IMR-90 (cell line): ENCODE data around the gene NCKIPSD. TPM values are rescaled to one million over a fixed set of nuclear protein-coding genes. Genes with fewer than 3 reads are reported as not detected.

Experiments
- ATAC-seq: fragments of 200-7000 bp; cut with Tn5 transposase; 2 replicates; pipeline ENCODE4 v1.9.1; 2020; ENCODE audit warnings: low read depth, mild to moderate bottlenecking, moderate library complexity
- BruUV-seq: library from RNA; stranded (reverse); fragments of 400-500 nt; replicated peaks from 2 replicates; lab custom pipeline; 2021; lab: Mats Ljungman, UMichigan
- CTCF ChIA-PET: fragments of 300-600 bp; formaldehyde crosslinking; extraction: SDS; loops from one replicate; lab custom pipeline; 2021; ENCODE audit warnings: antibody characterized with exemption; lab: Yijun Ruan, JAX
- POLR2A ChIA-PET: fragments of 300-600 bp; sonication (Branson Sonifier 250); formaldehyde crosslinking; loops from one replicate; lab custom pipeline; 2022; ENCODE audit warnings: antibody characterized with exemption; ENCODE audit not compliant: unreplicated experiment; lab: Charles Lee
- DNase-seq: peaks from one replicate; pipeline ENCODE4 v3.0.0; 2013
- H2AFZ ChIP-seq: replicated peaks from 2 replicates; pipeline ENCODE3; 2013; ENCODE audit warnings: low read length, mild to moderate bottlenecking; ENCODE audit not compliant: poor library complexity
- H2AK5ac ChIP-seq: 2 replicates; pipeline ENCODE4 v1.6.1; 2013; ENCODE audit warnings: low read depth, low read length, inconsistent platforms
- H2AK9ac ChIP-seq: replicated peaks from 2 replicates; pipeline ENCODE3; 2013; ENCODE audit warnings: mild to moderate bottlenecking, low read depth, low read length, moderate library complexity; ENCODE audit not compliant: poor library complexity
- H2BK120ac ChIP-seq: 2 replicates; pipeline ENCODE4 v1.6.1; 2013; ENCODE audit warnings: low read depth, low read length, inconsistent platforms
- H2BK15ac ChIP-seq: 3 replicates; pipeline ENCODE4 v1.6.1; 2013; ENCODE audit warnings: low read depth, low read length, inconsistent platforms
- H2BK20ac ChIP-seq: 2 replicates; pipeline ENCODE4 v1.6.1; 2013; ENCODE audit warnings: low read depth, mild to moderate bottlenecking, inconsistent platforms, low read length, moderate library complexity
- H2BK5ac ChIP-seq: 2 replicates; pipeline ENCODE4 v1.6.1; 2013; ENCODE audit warnings: mild to moderate bottlenecking, low read depth, low read length, inconsistent platforms; ENCODE audit not compliant: poor library complexity, severe bottlenecking
- H3K14ac ChIP-seq: replicated peaks from 2 replicates; pipeline ENCODE4 v1.6.1; 2013; ENCODE audit warnings: low read depth, low read length, inconsistent platforms
- H3K18ac ChIP-seq: 2 replicates; pipeline ENCODE4 v1.6.1; 2013; ENCODE audit warnings: low read depth, low read length, control low read depth
- H3K23ac ChIP-seq: 2 replicates; pipeline ENCODE4 v1.6.1; 2013; ENCODE audit warnings: low read depth, low read length, inconsistent platforms
- H3K27ac ChIP-seq: 2 replicates; pipeline ENCODE4 v1.5.1; 2013; ENCODE audit warnings: mild to moderate bottlenecking, control low read depth, low read length; ENCODE audit not compliant: insufficient read depth
- H3K27me3 ChIP-seq: 2 replicates; pipeline ENCODE4 v1.6.1; 2013; ENCODE audit warnings: low read length; ENCODE audit not compliant: control insufficient read depth, insufficient read depth
- H3K36me3 ChIP-seq: 2 replicates; pipeline ENCODE4 v1.6.1; 2013; ENCODE audit warnings: low read length, mixed read lengths; ENCODE audit not compliant: control insufficient read depth, insufficient read depth
- H3K4ac ChIP-seq: 2 replicates; pipeline ENCODE4 v1.6.1; 2013; ENCODE audit warnings: low read depth, low read length, inconsistent platforms
- H3K4me1 ChIP-seq: 2 replicates; pipeline ENCODE4 v1.6.1; 2013; ENCODE audit warnings: low read length, mixed read lengths; ENCODE audit not compliant: control insufficient read depth, insufficient read depth
- H3K4me2 ChIP-seq: 2 replicates; pipeline ENCODE4 v1.6.1; 2013; ENCODE audit warnings: low read depth, mild to moderate bottlenecking, control low read depth, low read length, moderate library complexity
- H3K4me3 ChIP-seq: 2 replicates; pipeline ENCODE4 v1.5.1; 2013; ENCODE audit warnings: low read depth, mild to moderate bottlenecking, control low read depth, low read length, moderate library complexity; ENCODE audit not compliant: insufficient read depth
- H3K56ac ChIP-seq: 2 replicates; pipeline ENCODE4 v1.6.1; 2013; ENCODE audit warnings: low read length, inconsistent platforms; ENCODE audit not compliant: insufficient read depth; ENCODE audit errors: extremely low read depth
- H3K79me1 ChIP-seq, 2 experiments: 2 replicates each; pipeline ENCODE4 v1.6.1; 2013; ENCODE audit warnings: low read length in 2 of 2, inconsistent platforms in 1 of 2, low read depth in 1 of 2
- H3K9ac ChIP-seq: 2 replicates; pipeline ENCODE4 v1.6.1; 2013; ENCODE audit warnings: low read depth, low read length, control low read depth
- H3K9me1 ChIP-seq: 2 replicates; pipeline ENCODE4 v1.6.1; 2013; ENCODE audit warnings: low read length, inconsistent platforms; ENCODE audit not compliant: insufficient read depth
- H3K9me3 ChIP-seq: 2 replicates; pipeline ENCODE4 v1.6.1; 2013; ENCODE audit warnings: low read length; ENCODE audit not compliant: control insufficient read depth, insufficient read depth
- H4K20me1 ChIP-seq: 2 replicates; pipeline ENCODE4 v1.6.1; 2013; ENCODE audit warnings: low read length, inconsistent platforms; ENCODE audit not compliant: insufficient read depth
- H4K5ac ChIP-seq: 2 replicates; pipeline ENCODE4 v1.6.1; 2013; ENCODE audit warnings: mild to moderate bottlenecking, low read depth, low read length, control low read depth
- H4K8ac ChIP-seq, 2 experiments: 2 replicates each; pipeline ENCODE4 v1.6.1; 2013; ENCODE audit warnings: low read depth in 2 of 2, low read length in 2 of 2, control low read depth in 1 of 2, inconsistent platforms in 1 of 2
- H4K91ac ChIP-seq: 2 replicates; pipeline ENCODE4 v1.6.1; 2013; ENCODE audit warnings: low read depth, low read length, inconsistent platforms; ENCODE audit not compliant: insufficient read depth
- BHLHE40 ChIP-seq: fragments of 150-350 bp; IDR thresholded peaks from 2 replicates; pipeline ENCODE4 v1.6.1; 2016; ENCODE audit warnings: mild to moderate bottlenecking, low read depth, low read length
- CEBPB ChIP-seq: IDR thresholded peaks from 2 replicates; pipeline ENCODE4 v1.6.1; 2012; ENCODE audit warnings: low read depth, low read length, improper control_type of control experiment
- CTCF ChIP-seq: conservative IDR thresholded peaks from 2 replicates; pipeline ENCODE4 v1.5.1; 2012; ENCODE audit warnings: mild to moderate bottlenecking, low read depth, low read length, improper control_type of control experiment
- ELK1 ChIP-seq: fragments of 150-350 bp; IDR thresholded peaks from 2 replicates; pipeline ENCODE4 v1.6.1; 2016; ENCODE audit warnings: low read depth, mild to moderate bottlenecking, low read length, moderate library complexity, borderline replicate concordance
- FOS ChIP-seq: fragments of 150-350 bp; IDR thresholded peaks from 2 replicates; pipeline ENCODE4 v1.6.1; 2016; ENCODE audit warnings: low read depth, low read length
- MAFK ChIP-seq: IDR thresholded peaks from 2 replicates; pipeline ENCODE4 v1.6.1; 2012; ENCODE audit warnings: low read depth, low read length, improper control_type of control experiment
- MXI1 ChIP-seq: IDR thresholded peaks from 2 replicates; pipeline ENCODE4 v1.6.1; 2012; ENCODE audit warnings: low read depth, mild to moderate bottlenecking, low read length, moderate library complexity, borderline replicate concordance
- NFE2L2 ChIP-seq: fragments of 150-350 bp; IDR thresholded peaks from 2 replicates; pipeline ENCODE4 v1.6.1; 2016; ENCODE audit warnings: low read depth, mild to moderate bottlenecking, low read length
- POLR2A ChIP-seq: IDR thresholded peaks from 2 replicates; pipeline ENCODE4 v1.6.1; 2012; ENCODE audit warnings: mild to moderate bottlenecking, low read depth, low read length
- RAD21 ChIP-seq: IDR thresholded peaks from 2 replicates; pipeline ENCODE4 v1.6.1; 2012; ENCODE audit warnings: low read length, improper control_type of control experiment
- RFX5 ChIP-seq: IDR thresholded peaks from 2 replicates; pipeline ENCODE4 v1.8.0; 2012; ENCODE audit warnings: low read depth, mild to moderate bottlenecking, low read length, moderate library complexity
- SMC3 ChIP-seq: fragments of 150-350 bp; IDR thresholded peaks from 2 replicates; pipeline ENCODE4 v1.6.1; 2016; ENCODE audit warnings: low read depth, mild to moderate bottlenecking, antibody characterized with exemption, low read length, moderate library complexity
- USF2 ChIP-seq: fragments of 150-350 bp; IDR thresholded peaks from 2 replicates; pipeline ENCODE4 v1.6.1; 2017; ENCODE audit warnings: mild to moderate bottlenecking, antibody characterized with exemption, low read length, low read depth
- WGBS, 2 experiments: methylation state at CpG; one replicate each; pipeline versions ENCODE4 v1.1.5 to v1.1.7; 2013; ENCODE audit warnings: missing lambda C conversion rate in 2 of 2; ENCODE audit not compliant: insufficient read length in 1 of 2; ENCODE audit errors: extremely low coverage in 2 of 2; 5-methylcytosine and 5-hydroxymethylcytosine counted together
- dilution Hi-C: fragments of 300-500 bp; cut with HindIII; formaldehyde crosslinking; loops from one replicate; pipeline ENCODE4 v1.14.3; 2018; ENCODE audit warnings: low sequenced_read_pairs; ENCODE audit not compliant: unreplicated experiment
- in situ Hi-C: fragments of 300-500 bp; cut with MboI; formaldehyde crosslinking; loops from 3 replicates; pipeline ENCODE4 v1.14.3; 2019; ENCODE audit warnings: low sequenced_read_pairs, inconsistent platforms, mixed read lengths
- intact Hi-C: fragments of 100-400 bp; cut with micrococcal nuclease; formaldehyde crosslinking; loops from 2 replicates; pipeline ENCODE4 v1.10.0; 2022
- polyA plus RNA-seq, 3 experiments: library from polyadenylated mRNA; depleted of rRNA; stranded (reverse); fragments of >200 nt; gene quantifications; 2 replicates each; pipeline ENCODE4 v1.2.3, GENCODE V29; 2012; ENCODE audit warnings: low replicate concordance in 1 of 3
- total RNA-seq: library from RNA; depleted of rRNA; stranded (reverse); fragments of >200 nt; gene quantifications from 2 replicates; pipeline ENCODE4 v1.2.3, GENCODE V29; 2012

Gene NCKIPSD
- total and polyA plus RNA-seq, 2 of the 4 experiments (the other 2 are of a cell fraction) = 21.0 to 38.3 TPM

- ChIA-PET POLR2A (no interaction called here), CTCF (no interaction called here)
- Histone ChIP-seq H2BK5ac (no peak overlapping the region), H3K56ac (no peak overlapping the region), H2AFZ (no peak overlapping the region), H4K91ac (no peak overlapping the region), H3K27me3 (no peaks in the 10 kb centered on the region; the same call in 1 of the 2 replicates), H2AK5ac (no peak overlapping the region), H3K4me3 (no peak overlapping the region), H2BK15ac (no peak overlapping the region), H3K27ac (no peak overlapping the region), H3K14ac (no peak overlapping the region), H2BK20ac (no peak overlapping the region), H3K4me1 (peaks cover 3% of the 10 kb centered on the region; the same call in 1 of the 2 replicates), H3K9me3 (no peaks in the 10 kb centered on the region), H3K4me2 (no peak overlapping the region), H4K8ac (no peak overlapping the region), H3K23ac (no peak overlapping the region), H3K18ac (no peak overlapping the region), H2BK120ac (no peak overlapping the region), H3K4ac (no peak overlapping the region), H2AK9ac (no peak overlapping the region), H4K20me1 (no peaks in the 10 kb centered on the region), H3K9me1 (no peaks in the 10 kb centered on the region), H4K5ac (no peak overlapping the region), H3K79me1 (no peaks in the 10 kb centered on the region), H3K36me3 (no peaks in the 10 kb centered on the region), H3K9ac (no peak overlapping the region)
- intact Hi-C loops (no loop called here), in situ Hi-C loops (no loop called here), dilution Hi-C loops (no loop called here)
- ATAC-seq = no peak
- TF ChIP-seq CTCF (no peak), MAFK (no peak), MXI1 (no peak), SMC3 (no peak), ELK1 (no peak), BHLHE40 (no peak), RFX5 (no peak), RAD21 (no peak), USF2 (no peak), POLR2A (no peak), FOS (no peak), CEBPB (no peak), NFE2L2 (no peak)
- DNase-seq = no peak
- WGBS, 2 experiments = 68% methylated on average over 2 of the region's 11 CpGs; no CpG with 5 or more reads in 1 of the 2 experiments
- no TSS peak for BruUV-seq
These were observed 33.9 kb downstream of the NCKIPSD start for GRCh38 chr3:48651771-48652170.
